HG03135 (cell line): ENCODE data around the gene SERPINE1.

Experiments used
- ATAC-seq: cut with Tn5 transposase; IDR thresholded peaks from one replicate; pipeline ENCODE4 v1.9.1; 2021; ENCODE audit warnings: mild to moderate bottlenecking, moderate library complexity; ENCODE audit not compliant: unreplicated experiment

Gene SERPINE1

DNA sequence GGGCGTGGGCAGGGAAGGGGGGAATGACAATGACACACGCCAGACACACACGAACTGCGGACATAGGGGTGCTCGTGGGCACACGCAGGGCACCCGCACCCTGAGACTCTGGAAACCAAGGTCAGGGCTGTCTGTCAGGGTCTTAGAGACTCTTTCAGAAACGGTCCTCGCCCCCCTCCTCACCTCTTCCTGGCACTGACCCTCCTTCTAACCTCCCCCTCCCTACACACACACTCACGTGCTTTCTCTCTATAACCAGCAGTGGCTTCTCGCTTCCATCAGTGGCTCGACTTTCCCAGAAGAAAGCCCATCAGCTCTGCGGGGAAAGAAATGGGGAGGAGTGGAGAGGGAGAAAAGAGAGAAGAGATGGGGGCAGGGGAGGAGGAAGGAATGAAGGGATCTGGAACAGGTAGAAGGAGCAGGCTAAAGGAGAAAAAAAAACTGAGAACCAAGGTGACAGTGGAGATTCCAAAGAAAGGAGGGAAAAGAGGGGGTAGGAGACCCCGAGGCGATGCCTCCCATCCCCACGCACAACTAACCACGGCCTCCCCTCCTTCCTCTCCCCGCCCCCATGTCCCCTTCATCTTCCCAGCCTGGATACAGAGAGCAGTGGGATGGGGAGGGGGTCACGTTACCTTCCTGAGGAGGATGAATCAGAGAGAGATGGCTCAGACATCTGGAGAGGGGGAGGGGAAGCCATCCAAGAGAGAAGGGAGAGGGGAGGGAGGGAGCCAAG, 40.2 kb downstream of the SERPINE1 start:
- ATAC-seq: no peak

DNA sequence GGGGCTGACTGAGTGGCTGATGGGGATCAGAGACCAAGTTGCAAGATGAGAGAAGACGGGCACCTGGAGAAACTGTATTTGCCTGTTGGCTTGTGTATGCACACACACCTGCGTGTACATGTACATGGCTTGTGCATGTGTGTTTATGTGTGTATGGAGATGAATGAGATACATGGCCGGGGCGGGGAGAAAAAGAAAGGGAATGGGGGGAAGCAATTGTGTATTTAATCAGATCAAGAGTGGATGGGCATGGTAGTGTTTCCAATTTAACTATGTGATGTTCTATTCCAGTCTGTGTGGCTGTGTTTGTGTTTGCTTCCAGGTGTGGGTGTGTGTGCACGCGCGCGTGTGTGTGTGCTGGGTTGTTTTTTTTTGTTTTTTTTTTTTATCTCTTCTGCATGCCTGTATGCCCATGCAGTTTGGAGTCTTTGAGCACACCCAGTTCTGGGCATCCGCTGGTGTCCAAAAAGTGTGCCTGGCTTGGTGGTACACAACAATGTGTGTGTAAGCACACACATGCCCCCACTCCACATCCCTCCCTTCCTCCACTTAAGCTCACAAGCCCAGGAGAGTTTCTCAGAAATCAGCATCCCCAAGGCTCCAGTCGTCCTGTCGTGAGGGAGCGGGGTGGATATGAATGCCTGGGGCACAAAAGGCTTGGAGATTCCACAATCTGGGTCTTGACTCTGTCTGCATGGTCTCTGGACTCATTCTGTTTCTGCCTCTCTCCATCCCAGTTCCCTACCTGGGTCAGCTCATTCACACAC, 40.9 kb downstream of the SERPINE1 start:
- no peak for ATAC-seq

DNA sequence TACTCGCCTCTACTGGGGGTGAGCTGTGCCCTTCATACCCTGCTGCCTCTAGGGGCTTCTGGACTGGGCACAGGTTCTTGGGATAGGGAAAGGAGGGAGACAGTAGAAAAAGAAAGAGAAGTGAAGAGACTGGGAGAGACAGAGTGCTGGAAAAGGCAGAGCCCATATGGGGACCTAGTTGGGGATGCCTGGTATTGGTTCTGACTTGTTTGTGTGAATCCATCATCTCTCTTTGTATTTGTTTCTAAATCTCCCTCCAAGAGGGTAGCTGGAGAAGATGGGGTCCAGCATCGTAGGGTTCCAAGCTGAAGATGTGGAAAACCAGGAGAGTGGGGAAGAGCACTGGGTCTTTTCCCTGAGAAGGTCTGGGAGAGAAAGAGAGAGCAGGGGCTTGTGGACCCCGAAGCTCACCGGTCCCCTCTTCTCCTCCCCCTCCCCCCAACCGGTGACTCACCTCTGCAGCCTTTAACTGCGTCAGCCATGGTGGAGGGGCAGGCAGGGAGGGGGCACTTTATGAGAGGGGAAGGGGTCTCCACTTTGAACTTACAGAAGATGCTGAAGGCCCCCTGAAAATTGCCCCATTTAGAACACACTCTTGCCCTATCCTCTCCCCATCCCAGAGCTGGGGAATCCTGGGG, 41.6 kb downstream of the SERPINE1 start:
- no peak for ATAC-seq

DNA sequence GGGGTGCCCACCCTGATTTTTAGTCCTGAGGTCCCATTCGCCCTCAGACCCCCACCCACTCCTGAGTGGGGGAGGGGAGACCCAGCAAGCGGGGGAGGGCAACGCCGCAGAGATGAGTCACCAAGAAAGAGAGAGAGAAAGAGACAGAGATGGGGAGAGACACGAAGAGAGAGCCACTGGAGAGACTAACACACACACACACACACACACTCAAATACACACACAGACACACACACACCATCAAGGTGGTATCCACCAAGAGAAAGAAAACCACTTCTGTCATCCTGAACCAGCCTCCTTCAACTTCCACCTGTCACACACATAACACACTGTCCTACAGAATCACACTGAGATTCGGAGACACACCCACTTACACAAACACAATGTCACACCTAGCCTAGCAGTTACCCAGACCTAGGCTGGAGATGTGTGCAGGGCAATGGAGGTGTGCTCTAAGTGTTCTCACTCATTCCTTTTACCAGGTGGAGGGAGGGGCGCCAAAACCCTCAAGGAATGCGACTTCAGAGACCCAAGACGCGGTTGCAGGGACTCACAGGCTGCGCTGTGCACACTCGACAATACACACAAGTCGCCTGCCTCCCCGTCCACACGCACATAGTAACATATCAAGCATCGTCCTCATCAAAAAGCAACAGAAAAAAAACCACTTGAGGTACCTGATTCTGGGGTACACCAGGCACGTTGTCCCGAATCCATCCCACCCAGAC, 42.4 kb downstream of the SERPINE1 start:
- ATAC-seq: no peak

DNA sequence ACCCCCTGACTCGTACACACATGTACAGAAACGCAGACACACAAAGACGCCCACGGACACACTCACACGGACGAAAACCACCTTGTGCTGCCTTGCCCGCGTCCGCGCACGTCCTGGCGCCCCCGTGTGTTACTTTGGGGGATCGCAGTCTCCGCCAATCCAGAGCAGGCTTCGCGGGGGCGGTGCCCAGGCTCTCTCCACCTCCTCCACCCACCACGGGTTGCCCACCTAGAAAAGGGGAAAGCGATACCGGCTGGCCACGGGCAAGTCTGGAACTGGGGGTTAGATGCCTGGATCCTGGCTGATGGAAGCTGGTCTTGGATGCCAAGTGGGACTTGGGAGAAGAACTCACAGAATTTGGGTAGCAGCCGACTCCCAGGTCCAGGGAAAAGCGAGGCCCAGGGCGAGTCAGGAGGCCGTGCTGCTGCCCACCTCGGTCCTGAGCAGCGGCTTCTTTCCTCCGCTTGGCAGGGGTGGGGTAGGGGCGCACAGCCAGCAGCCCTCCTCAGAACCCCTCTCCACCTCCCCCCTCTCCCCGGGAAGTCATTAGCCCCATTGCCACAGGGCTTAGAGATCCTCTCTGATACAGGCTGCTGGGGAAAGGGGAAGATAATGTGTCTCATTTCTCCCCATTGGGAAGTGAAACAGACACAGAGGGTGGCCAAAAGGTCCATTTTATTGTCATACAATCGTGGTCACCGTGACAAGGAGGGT, 43.1 kb downstream of the SERPINE1 start:
- peak; percentile 49 for ATAC-seq

DNA sequence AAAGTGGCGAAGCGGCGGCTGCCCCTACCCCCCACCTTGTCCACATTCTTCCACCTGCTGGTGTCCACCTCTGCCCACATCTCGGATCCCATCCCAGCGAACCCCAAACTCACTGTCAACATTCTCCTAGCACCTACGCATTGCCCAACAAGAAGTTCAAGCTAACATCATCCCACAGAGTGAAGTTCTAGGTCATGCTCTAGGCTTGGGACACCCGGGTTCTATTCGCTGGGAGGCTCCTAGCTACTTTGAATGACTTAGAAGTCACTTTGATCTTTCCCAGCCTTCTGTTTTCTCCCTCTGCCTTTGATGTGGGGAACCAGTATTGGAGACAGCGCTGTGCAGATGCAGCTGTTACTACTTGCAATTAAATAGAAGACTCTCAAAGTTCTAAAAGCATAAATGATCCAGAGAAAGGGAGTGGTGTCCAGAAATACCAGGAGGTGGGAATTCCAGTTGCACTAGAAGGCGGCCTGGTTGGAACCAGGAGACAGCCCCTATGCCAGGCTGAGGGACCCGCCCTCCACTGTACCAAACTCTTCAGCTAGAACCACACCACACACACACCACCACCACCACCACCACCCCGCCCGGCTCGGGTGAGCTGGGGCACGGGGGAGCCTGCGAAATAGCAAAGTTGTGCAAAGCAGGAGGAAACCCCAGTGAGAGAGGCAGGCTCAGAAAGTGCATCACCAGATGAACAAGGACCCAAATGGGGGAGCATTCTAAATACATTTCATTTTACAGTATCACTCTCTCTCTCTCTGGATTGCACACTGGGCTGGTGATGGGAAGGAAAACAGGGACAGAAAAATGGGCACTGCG, 43.9 kb downstream of the SERPINE1 start:
- ATAC-seq: no peak

DNA sequence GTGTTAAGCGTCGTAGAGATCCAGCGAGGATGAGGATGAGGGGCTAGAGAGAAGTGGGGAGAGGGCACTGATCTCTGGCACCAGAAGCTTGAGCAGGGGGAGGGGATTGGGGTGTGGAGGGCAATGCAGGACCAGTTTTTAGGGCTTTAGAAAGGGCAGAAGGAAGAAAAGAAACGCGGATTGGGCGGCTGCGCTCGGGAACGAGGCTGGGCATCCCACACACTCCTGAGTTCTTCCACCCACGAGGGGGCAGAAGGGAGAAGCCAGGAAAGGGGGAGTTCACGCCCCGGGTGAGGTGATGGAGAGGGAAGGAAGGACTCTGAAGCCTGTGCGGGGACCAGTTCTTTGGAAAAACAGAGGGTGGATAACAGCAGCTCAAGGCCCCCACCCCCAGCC, 44.5 kb downstream of the SERPINE1 start:
- no peak for ATAC-seq

DNA sequence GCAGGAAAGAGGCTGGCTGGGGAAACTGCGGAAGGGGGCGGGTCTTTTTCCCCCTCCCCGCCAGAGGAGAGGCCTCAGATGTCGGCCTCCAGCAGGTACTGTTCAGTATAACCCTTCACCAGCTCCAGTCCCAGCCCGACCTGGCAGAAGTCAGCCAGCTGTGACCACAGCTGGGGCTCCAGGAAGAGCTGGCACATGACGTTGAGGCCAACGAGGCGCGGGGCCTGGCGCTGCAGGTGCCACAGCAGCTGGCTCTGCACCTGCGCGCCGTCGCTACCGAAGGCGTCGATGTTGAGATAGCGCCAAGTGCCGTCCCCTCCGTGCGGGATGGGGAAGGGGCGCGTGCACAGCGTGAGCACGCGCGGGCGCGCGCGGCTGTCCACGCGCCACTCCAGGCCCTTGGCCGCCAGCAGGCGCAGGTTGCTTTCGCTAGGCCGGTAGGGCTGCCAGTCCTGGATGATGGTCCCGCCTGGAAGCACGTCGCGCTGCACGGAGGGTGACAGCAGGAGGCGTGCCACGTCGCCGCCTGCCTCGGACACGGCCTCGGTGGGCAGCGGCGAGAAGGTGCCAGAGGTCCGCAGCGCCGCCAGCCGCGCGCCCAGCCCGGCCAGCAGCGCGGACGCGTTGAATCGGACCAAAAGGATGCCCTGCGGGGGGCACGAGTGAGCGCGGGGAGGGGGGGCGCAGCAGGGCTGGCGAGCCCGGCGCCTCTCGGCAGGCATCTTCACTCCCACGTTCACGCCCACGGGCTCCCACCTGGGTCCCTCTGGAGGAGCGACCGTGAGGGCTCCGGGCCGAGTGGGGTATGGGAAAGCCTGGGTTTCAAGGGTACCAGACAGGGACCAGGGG, 45.3 kb downstream of the SERPINE1 start:
- ATAC-seq: no peak

DNA sequence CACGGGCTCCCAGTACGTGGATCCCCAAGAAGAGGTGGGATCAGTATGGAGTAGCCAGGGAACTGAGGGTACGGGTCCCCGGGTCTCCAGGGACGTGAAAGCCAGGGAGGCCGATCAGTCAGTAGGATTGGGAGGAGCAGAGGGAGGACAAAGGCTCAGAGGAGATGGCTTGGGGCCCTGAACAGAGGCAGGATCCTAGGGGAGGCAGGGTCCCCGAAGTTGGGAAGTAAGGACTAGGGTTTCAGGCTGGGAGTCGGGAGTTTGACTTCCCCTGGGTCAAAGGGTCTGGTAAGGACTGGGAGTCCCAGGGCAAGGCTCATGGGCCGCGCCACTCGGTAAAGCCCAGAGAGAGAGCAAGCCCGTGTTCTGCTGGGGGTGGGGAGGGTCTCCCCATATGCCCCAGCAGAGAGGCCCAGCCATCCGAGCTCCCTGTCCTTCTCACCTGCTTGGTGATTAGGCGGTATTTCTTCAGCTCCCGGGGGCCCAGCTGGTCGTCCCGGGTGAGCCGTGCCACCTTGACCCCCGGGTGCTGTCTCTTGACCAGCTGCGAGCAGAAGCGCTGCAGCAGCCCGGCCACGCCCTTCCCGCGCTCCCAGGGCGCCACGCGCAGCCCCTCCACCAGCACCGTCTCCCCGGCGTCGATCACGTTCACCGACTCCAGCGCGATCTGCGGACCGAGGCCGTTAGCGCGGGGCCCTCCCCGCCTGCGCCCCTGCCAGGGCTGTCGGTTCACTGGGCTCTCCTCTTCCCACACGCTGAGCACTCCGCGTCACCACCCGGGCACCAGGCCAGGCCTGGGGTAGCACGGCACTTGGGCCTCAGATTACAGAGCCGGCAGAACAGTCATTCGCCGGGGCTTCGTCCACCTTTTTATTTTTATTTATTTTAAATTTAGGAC, 46.2 kb downstream of the SERPINE1 start:
- ATAC-seq: no peak

DNA sequence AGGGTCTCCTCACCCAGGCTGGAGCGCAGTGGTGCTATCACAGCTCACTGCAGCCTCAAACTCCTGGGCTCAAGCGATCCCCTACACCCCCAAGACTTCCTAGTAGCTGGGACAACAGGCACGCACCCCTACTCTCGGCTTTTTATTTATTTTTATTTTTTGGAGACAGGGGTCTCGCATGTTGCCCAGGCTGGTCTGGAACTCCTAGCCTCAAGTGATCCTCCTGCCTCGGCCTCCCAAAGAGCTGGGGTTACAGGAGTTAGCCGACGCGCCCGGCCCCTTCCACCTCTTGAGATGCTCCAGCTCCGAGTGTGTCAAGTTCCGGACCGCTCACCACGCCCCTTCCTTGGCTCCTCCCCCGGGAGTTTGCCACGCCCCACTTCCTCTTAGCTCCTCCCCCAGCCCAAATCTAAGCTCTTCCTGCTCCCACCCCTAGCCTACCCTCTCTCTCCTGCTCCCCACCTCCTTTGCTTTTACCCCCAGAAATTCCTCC, 46.9 kb downstream of the SERPINE1 start:
- ATAC-seq: no peak

DNA sequence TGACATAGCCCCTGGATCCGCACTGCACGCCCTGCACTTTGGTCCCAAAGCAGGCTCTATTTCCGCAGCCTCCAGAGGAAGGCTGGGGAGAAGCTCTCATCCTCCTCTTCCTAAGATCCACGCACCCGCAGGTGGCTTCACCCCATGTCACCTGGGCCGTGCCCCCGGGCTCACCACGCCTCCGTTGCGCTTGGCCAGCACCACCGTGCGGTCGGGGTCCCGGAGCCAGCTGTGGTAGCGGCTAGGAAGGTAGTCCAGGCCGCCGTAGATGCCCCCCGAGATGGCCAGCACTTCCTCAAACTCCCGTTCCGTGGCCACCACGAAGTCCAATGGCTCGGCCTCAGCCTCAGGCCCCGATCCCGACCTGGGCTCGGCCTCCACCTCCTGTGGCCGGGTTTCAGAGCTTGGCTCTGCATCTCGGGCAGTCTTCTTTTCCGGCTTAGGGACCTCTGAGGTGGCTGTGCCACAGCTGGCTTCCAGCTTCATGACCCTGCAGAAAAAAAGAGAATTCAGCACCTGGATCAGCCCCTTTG, 47.5 kb downstream of the SERPINE1 start:
- no peak for ATAC-seq

DNA sequence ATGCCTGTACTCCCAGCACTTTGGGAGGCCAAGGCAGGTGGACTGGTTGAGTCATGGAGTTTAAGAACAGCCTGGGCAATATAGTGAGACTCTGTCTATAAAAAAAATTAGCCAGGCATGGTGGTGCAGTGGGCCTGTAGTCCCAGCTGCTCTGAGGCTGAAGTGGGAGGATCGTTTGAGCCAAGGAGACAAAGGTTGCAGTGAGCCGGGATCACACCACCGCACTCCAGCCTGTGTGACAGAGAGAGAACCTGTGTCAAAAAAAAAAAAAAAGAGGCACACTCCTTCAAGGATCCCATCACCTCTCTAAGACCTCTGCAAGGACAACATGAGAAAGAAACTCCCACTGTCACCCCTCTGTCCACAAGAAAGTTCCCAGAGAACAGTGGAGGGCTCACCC, 48.8 kb downstream of the SERPINE1 start:
- ATAC-seq: no peak

DNA sequence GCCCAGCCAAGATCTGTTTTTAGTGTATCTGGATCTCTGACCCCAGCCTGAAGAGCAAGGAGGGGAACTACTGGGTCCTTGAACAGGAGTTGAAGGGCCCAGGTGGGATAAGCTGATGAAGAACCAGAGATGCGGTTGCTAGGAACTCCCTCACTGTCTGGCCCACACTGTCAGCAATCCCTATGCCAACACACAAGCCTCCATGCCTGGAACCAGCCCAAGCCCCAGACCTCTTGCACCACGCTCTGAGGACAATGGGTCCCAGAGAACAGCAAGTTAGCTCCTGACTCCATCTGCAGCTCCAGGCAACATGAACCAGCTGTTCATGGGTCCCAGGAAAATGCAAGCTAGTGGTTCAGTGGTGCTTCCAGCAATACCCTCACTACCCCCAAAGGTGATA, 50.7 kb downstream of the SERPINE1 start:
- no peak for ATAC-seq

DNA sequence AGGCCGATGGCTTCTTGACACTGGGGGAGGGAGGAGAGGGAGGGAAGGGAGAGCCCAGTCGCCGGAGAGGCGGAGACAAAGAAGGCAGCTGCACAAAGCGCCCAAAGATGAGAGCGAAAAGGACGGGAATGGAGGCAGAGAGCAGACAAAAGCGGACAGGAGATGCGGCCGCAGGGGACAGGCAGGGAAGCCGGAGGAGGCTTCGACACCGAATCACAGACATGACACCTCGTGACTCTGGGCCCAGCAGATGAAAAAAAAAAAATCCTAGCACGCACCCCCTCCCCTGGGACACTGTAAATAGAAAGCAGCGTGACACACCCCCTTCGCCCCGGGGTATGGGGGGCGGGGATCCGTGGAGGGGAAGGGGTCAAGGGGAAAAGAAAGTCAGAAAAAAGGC, 52.2 kb downstream of the SERPINE1 start:
- ATAC-seq: no peak

DNA sequence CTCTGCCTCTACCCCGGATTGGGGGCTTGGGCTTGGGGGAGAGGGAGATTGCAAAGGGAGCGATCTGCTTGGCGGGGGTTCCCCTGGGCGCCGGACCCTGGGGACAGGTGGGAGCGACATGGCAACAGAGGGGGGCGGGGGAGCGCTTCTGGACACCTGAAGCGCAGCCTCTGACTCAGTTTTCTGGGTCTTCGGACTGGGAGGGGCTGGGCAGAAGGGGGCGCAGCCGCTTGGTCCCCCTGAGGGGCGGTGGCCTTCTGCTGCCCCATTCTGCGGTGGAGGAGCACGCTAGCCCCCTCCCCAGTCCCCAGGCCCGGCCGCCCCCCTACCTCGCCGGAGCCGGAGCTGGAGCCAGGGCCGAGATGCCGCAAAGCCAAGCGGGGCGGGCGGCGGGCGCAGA, 52.8 kb downstream of the SERPINE1 start:
- ATAC-seq: no peak

DNA sequence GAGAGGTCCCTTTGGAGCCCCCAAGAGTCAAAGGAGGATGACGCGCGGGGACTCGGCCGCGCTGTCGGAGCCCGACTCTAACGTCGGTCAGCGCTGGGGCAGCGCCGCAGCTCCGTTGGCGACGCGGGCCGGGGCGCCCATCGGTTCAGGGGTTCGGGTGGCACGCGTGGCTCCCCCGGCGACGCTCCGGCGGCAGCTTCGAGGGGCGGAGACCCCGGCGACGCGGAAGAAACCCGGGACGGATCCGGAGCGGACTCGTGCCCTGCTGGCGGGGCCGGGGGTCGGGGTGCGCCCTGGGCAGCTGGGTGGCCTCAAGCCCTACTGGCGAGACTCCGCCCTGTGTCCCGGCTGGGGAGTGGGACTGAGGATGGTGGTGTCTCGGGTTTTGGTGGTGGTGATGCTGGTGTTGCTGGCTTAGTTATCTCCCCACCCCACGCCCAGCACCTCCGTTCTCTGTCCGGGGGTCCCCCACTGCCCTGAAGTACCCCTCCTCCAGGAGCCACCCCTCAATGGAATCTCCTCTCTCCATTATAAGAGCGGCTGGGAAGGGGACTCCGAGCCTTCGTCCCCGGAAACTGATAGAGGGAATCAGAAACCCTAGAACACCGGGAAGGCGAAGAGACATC, 53.3 kb downstream of the SERPINE1 start, which contains the start of gene NAT16:
NAT16 (minus strand) TSS at position 164 of the 626 bp plus-strand sequence. CDS start 5,486 bp downstream, outside the sequence.
- no peak for ATAC-seq
